Transverse colon (tissue), 3 donors: ENCODE measurements around the gene PLPP1.

Experiments used
- EP300 ChIP-seq: sonication (generic); formaldehyde crosslinking; IDR thresholded peaks from one replicate; pipeline ENCODE4 v1.6.1; 2017; ENCODE audit warnings: antibody characterized with exemption, low read depth
- TF ChIP-seq, protein P1 (sequence below), 5 experiments: fragments of 200-600 bp in 3 of 5; fragments of 450-650 bp in 2 of 5; sonication (generic) in 3 of 5; IDR thresholded peaks; 1 replicate in 2 of 5; 2 replicates in 3 of 5; pipeline ENCODE4 v1.5.1; 2016 to 2017; ENCODE audit warnings: antibody characterized with exemption in 5 of 5, inconsistent platforms in 3 of 5, mild to moderate bottlenecking in 2 of 5, moderate library complexity in 1 of 5

DNA sequence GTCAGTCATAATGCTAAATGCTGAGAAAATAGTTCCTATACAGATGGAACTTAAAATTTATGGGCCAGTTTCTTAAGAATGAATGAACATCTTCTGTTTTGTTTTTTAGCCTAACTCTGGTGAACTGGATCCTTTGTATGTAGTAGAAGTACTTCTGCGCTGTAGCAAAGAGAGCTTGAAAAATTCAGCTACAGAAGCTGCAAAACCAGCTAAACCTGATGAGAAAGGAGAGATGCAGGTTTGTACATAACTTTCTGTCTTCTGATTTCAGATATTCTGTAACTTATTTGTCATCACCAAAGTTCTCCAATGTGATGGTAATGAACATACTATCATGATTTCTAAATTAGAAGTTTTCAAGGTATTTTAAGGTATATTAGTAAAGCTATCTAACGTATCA, 146.9 kb downstream of the PLPP1 start:
- no peak for TF ChIP-seq EP300
- TF ChIP-seq, protein P1, sequence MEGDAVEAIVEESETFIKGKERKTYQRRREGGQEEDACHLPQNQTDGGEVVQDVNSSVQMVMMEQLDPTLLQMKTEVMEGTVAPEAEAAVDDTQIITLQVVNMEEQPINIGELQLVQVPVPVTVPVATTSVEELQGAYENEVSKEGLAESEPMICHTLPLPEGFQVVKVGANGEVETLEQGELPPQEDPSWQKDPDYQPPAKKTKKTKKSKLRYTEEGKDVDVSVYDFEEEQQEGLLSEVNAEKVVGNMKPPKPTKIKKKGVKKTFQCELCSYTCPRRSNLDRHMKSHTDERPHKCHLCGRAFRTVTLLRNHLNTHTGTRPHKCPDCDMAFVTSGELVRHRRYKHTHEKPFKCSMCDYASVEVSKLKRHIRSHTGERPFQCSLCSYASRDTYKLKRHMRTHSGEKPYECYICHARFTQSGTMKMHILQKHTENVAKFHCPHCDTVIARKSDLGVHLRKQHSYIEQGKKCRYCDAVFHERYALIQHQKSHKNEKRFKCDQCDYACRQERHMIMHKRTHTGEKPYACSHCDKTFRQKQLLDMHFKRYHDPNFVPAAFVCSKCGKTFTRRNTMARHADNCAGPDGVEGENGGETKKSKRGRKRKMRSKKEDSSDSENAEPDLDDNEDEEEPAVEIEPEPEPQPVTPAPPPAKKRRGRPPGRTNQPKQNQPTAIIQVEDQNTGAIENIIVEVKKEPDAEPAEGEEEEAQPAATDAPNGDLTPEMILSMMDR (IDR thresholded peaks at IDR 0.05), result no peak
